NOMO-1 (cell line): ENCODE results near the gene SOWAHB.
"Not testable (repeated sequence)": the region's sequence is repeated elsewhere in the genome, so short reads cannot be mapped to it uniquely, and the experiment has no call there.

Experiments
- DNase-seq, 2 experiments: peaks; one replicate each; lab custom pipeline; 2025; ENCODE audit not compliant: unreplicated experiment in 2 of 2; lab: John Stamatoyannopoulos, UW

Gene SOWAHB

DNA sequence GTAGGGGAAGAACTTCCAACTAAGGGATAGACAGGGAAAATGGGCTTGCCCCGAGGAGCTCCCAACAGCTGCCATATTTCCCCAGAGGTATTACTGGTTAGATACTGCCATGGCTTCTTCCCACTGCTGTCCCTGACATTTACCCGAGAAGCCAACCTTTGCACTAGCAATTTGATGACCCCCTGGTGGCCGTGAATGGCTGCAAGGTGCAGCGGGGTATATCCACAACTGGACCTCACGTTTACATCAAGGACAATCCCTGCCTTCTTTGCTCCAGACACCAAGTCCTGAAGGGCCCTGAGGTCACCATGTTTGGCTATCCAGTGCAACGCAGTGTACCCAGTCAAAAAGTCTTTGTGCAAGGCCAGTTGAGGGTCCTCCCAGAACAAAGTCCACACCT lies 2.3 kb downstream of the SOWAHB start:
- DNase-seq = no peak

DNA sequence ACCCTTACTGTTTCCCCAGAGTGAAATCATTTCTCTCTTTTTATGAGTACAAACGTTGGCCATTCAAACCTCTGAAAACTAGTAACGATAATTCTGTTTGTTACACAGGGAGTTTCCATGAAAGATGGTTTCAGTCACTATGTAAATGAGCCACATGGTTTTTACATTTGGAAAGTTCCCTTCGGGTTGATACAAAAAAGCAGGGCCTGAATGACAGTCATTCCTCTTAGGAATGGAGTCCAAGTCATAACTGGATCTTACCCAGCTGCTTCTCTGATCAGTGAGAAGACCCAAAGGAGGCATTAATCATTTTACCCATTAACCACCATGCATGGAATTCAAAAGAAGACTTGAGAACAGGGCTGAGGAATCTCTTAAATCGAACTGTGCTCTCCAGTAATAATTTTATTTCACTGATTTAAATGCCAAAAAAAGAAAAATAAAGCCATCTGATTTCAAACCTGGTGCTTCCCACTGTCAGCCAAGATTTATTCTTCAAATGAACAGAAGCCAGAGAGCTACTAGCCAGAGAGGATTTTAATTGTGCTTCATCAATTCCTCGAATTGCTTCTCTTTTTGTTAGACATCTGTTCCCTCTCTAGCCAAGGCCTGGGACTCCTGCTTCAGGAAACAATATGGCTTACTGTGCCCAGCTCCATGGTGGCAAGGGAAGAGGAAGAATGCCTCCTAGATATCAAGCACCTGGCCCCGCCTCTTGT lies 3.2 kb downstream of the SOWAHB start:
- DNase-seq = no peak

DNA sequence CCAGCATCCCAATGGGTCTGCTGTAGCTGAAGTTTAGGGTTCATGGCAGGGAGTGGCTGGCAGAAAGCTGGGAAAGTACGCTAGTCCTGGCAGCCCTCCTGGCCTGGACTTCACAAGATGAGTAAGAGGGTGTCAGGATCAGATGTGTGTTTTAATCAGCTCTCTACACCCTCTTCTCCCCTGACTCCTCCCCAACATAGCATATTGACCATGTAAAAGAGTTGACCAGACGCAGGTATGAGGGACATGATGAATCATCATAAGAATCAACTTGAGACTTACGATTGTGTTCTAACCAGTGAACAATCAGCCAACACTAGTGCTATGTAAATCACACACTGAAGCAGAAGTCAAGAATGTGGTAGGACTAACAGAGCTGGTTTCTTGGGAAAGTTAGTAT lies 5.3 kb downstream of the SOWAHB start:
- DNase-seq = no peak

DNA sequence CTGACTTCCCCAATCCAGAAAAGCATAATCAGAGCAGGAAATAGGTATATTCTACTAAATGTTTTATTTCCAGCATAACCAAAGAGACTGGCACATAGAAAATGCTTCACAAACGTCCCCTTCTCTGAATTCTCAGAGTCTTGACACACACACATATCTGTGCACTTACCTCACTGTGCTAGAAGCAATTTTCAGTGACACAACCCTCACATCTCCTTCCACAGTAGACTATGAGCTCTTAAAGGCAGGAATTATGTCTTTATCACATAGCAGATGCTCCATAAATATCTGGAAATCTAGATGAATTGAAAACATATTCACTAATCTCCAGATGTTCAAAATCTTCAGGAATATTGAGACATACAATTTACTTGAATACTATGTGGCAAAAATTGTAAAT lies 5.9 kb downstream of the SOWAHB start:
- DNase-seq = no peak

DNA sequence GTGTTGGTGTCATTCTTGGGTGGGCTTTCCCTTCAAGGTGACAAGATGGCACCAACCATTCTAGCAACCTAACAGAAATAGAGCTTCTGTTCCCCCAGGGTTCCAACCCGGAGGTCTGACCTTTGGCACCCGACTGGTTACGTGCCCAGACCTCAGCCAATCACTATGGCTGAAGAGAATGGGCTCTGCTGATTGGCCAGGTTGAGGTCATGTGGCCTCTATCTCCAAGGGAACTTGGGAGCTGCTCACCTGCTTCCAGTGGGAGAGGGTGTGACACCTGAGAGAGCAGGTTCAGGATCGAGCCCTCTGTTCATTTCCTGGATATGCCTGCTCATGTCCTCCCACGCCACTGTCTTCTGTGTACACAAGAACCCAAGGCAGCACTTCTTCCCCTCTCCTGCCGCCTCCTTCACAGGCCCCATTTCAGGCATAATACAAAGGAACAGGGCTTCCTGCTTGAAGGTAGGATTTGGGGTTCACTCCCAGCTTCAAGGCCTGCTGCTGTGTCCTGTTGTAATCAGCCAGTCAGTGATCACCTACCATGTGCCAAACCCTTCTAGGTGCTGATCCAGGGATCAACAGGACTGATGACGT lies 11.0 kb downstream of the SOWAHB start:
- no peak for DNase-seq

DNA sequence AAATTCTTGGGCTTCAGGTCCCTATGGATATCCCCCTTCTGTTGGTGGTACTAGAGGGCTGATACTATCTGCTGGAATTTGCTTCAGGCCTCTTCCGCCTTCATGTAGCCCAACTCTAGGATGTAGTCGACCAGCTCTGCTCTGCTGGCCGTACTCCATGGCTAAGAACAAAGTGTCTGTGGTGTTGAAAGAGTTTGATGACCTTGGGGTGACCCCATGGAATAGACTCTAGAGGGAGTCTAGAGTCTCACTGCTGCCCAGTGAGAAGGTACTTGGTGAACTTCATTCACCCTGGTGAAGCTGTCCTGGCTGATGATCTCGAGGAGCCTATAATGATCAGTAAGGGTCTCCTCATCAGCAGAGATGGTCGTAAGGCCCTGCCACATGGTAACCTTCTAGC lies 11.7 kb downstream of the SOWAHB start:
- no peak for DNase-seq

DNA sequence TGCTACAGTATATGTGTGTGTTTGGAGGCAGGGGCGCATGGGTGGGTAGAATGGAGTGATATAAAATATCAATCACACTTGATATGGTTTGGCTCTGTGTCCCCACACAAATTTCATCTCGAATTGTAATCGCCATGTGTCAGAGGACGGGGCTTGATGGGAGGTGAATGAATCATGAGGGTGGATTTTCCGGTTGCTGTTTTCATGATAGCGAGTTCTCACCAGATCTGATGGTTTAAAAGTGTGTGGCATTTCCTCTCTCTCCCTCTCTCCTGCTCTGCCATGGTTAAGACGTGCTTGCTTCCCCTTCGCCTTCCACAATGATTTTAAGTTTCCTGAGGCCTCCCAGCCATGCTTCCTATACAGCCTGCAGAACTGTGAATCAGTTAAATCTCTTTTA lies 14.8 kb downstream of the SOWAHB start:
- DNase-seq = no peak

DNA sequence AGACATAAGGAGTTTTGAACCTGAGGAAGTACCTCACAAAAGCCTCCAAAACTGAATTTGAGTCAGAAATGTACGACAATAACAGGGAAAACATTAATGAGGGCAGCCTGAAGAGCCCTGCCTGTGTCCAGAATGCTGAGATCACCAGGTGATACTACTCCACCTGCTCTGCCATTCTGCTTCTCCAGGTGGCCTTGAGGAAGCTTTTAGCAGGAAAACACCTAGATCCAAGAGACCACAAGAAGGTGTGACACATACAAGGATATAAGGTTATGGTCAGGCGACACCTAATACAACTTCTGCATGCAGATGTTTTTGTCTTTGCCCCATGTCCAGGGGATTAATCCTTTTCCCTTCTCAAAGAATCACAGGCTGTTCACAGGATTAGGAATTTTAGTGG lies 15.3 kb downstream of the SOWAHB start:
- no peak for DNase-seq

DNA sequence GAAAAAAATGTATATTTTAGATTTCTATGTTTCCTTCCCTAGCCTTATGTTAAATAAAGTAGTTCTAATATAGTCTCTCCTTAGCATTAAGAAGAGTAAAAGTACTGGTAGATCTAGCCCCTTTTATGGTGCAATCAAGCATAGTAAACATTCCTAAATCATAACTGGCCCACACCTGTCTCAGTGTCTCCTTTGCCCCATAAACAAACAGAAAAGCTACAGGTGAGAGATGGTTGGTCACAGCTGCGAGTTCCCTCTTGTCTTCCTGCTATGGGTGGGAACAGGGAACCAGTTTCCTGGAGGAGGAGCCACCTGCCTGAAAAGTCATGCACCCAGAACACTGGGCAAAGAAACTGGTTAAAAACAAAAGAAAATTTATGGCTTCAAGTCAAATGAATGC lies 16.6 kb downstream of the SOWAHB start:
- no peak for DNase-seq

DNA sequence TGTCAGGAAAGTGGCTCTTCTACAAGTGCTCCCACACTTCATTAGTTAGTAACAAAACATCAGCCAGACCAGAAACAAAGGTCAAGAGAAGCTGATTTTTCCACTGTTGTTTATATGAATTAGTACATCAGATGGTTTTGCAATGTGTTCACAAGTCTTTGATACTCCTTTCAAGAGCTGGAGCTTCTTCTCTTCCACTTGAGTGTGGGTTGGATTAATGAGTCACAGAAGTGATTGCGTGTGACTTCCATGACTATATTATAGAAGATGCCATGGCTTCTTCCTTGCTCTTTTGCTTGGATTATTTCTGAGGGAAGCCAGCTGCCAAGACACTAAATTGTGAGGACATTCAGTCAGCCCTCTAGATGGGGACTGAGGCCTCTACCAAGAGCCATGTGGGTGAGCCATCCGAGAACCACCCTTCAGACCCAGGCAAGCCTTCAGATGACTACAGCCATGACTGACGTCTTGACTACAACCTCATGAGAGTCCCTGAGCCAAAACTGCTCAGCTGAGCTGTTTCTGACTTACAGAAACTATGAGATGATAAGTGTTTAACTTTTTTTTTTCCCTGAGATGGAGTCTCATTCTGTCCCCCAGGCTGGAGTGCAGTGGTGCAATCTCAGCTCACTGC lies 18.1 kb downstream of the SOWAHB start:
- no peak for DNase-seq

DNA sequence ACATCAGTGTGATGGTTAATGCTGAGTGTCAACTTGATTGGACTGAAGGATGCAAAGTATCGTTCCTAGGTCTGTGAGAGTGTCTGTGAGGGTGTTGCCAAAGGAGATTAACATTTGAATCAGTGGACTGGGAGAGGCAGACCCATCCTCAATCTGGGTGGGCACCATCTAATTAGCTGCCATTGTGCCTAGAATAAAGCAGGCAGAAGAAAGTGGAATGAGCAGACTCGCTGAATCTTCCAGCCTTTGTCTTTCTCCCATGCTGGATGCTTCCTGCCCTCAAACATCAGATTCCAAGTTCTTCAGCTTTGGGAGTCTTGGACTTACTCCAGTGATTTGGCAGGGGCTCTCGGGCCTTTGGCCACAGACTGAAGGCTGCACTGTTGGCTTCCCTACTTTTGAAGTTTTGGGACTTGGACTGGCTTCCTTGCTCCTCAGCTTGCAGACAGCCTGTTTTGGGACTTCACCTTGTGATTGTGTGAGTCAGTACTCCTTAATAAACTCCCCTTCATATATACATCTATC lies 19.2 kb downstream of the SOWAHB start:
- not testable (repeated sequence) for DNase-seq

DNA sequence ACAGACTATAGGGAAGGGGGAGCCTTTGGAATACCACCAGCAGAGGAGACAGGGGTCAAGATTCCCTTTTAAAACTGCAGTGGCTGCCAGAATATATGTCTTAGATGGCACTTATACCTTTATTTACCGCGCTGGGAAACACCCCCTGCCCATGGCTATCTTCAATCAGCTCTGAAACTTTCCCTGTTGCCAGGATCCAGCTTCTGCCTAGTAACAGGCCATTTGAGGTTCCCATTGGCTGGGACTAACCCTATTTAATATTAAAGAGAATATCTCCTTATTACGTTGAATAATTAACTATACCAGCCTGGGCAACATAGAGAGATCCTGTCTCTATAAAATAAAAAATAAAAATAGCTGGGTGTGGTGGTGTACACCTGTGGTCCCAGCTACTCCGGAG lies 23.8 kb downstream of the SOWAHB start:
- DNase-seq = no peak

DNA sequence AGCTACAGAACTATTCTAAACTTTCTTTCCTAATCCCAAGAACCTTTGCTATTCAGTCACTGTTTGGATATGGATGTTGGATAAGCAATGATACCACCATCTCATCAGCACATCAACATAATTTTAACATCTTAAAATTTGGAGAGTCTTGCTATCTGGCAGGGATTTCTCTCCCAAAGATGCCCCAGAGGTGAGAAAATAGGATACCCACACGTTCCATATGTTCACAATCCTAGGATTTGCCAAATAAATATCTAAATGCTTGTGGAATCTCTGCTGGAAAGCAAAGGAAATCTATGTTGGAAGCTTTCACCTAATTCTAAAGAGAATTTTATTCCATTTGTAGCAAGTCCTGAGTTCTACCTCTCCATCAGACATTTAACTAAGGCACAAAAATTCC lies 24.4 kb downstream of the SOWAHB start:
- DNase-seq = no peak

DNA sequence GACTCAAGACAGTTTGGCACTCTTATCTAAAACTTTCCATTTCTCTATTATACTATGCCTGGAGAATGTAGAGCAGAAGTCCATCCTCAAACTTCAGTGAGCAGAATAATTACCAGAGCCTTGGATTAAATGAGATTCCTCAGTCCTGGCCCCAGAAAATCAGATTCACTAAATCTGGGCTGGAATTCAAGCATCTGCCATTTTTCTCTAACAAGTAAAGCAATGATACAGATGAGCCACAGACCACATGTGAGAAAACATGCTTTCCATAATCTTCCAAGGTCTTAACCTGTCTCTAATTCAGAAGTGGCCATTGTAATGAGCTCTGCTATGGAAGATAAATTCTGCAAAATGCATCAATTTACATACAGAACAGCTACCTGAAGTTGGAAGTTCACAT lies 25.4 kb downstream of the SOWAHB start:
- no peak for DNase-seq

DNA sequence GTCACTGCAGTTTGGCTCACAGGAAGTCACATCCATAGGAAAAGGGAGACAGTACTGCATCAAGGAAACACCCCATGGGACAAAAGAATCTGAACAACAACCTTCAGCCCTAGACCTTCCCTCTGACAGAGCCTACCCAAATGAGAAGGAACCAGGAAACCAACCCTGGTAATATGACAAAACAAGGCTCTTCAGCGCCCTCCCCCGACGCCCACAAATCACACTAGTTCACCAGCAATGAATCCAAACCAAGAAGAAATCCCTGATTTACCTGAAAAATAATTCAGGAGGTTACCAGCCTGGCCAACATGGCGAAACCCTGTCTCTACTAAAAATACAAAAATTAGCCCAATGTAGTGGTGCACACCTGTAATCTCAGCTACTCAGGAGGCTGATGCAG lies 29.2 kb downstream of the SOWAHB start:
- not testable (repeated sequence) for DNase-seq

DNA sequence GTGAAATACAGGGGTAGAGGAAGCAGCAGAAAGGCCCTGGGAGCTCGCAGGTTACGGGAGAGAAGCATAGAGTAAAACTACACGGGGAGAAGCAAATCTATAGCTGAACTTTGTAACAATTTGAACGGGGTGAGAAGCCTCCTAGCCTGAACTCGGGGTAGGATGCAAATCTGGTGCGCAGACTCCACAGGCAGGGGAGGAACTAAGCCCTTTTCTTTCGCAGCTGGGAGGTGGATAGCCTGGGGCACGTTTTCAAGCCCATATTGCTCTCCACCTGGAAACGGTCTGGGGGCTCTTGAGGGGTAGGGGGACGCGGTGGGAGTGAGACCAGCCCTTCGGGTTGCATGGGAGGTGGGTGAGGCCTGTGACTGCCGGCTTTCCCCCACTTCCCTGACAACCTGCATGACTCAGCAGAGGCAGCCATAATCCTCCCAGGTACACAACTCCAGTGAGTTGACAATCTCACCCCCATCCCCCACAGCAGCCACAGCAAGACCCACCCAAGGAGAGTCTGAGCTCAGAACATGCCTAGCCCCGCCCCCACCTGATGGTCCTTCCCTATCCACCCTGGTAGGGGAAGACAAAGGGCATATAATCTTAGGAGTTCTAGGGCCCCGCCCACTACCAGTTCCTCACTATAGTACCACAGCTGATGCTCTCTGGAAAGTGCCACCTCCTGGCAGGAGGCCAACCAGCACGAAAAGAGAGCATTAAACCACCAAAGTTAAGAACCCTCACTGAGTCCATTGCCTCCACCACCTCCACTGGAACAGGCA lies 29.9 kb downstream of the SOWAHB start:
- no peak for DNase-seq

DNA sequence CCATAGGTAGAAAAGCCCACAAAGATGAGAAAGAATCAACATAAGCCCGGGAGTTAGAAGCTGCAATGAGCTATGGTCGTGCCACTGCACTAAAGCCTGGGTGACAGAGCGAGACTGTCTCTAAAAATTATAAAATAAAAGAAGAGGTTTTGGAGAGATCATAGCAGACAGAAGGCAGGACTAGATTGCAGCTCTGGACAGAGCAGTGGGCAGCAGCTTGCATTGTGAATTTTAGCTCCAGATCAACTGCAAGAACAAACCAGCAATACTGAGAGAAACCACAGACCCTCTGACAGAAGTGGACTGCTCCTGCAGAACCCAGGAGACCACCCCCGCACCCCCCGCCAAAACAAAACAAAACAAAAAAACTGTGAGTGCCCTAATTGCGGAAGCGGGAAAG lies 30.6 kb downstream of the SOWAHB start:
- no peak for DNase-seq

DNA sequence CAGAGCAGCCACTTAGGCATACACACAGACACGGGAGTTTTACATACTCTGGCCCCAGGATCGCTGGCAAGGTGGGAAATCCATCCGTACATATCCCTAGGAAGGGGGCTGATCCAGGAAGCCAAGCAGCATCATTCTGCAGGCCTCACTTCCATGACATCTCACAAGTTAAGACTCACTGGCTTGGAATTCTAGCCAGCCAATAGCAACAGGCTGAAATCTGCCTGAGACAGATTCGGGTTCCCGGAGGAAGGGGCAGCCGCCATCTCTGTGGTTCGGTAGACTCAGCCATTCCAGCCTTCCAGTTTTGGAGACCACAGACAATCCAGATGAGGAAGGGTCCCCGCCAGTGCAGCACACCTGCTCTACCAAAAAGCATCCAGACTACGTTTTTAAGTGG lies 31.3 kb downstream of the SOWAHB start:
- no peak for DNase-seq

DNA sequence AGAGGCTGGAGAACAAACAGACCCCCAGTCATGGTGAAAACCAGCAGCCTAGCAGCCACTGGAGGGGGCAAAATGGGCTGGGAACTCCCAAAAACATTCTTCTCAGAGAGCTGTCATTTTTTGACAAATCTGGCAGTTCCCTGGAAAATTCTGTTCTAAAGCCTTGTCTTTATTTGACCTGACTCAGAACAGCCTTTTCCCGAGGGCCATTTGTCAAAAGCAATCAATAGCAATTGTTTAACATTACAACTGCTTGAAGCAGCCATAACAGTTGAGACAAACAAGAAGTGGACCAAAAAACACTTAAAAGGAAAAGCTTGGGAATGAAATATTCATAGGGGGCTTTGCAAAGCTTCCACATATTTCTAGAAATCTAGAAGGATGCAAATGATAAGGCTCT lies 39.6 kb downstream of the SOWAHB start:
- DNase-seq = no peak

DNA sequence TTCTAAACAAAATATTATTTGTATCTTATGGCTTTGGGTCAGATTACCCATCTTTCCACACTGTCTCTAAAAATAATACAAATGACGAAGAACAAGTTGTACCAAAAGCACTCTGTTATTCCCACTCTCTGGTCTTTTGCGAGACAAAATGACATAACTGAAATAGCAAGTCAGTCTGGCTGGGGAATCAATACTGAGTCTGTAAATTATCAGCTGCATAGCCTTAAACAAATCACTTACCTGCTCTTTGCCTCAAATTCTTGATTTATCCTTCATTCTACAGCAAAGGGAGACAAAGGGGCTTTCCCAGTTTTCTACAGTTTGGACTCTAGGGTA lies 40.9 kb downstream of the SOWAHB start:
- DNase-seq = no peak

DNA sequence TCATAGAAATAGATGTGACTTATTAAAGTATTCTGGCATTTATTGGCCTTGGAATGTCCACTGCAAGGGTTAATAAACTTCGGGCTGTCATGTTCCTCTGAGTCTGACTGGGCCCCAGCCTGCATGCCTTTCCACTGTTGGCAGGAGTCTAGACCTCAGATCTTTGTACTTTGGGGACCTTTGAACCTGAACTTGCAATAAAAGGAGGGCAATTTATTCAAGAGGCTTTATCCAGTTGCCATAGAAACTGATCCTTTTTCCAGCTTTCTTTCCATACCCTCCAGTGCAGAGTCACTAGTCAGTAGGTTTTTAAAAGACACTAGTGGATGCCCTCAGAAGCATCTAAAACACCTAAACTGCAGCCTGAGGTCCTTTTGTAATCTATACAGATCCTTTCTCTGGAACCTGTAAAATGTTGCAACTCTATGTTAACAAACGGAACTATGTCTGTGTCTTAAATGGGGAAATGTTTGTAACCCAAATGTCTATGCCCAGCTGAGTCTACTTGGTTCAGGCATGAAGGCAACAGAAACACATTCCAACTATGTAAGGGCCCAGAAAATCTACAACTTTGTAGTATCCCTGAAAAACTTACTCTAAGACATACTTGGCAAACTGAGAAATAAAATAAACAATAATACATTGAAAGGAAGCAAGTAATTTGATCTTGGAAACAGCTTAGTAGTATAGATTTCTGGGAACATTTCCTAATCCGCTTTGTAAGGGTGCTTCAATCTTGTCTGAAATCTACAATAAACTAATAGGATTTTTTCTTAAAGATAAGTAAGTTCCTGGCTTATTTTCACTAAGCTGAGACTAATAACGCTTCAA lies 41.5 kb downstream of the SOWAHB start:
- DNase-seq = no peak
